Stomach (tissue), 9 donors: ENCODE measurements around the gene CCDC74A. TPM values are rescaled to one million over a fixed set of nuclear protein-coding genes. Genes with fewer than 3 reads are reported as not detected.
"Not testable (repeated sequence)": the region's sequence is repeated elsewhere in the genome, so short reads cannot be mapped to it uniquely, and the experiment has no call there.

ENCODE experiments used
- DNase-seq, 2 donors: peaks; one replicate each; pipeline versions ENCODE4 v3.0.0 to v3.0.0-alpha.2; 2013 to 2019
- H3K27ac ChIP-seq, 5 donors: fragments of 200-600 bp in 4 of 5; sonication (generic) in 4 of 5; one replicate each; pipeline ENCODE4 v1.5.1; 2013 to 2019; ENCODE audit warnings: mild to moderate bottlenecking in 1 of 5, moderate library complexity in 1 of 5
- H3K27me3 ChIP-seq, 3 donors: fragments of 200-600 bp; sonication (generic); one replicate each; pipeline ENCODE4 v1.5.1; 2017 to 2019; ENCODE audit warnings: mixed run types in 1 of 3
- H3K36me3 ChIP-seq, 4 donors: fragments of 200-600 bp; sonication (generic); 1 replicate in 3 of 4; 2 replicates in 1 of 4; pipeline ENCODE4 v1.5.1; 2016 to 2019
- H3K4me1 ChIP-seq, 4 donors: fragments of 200-600 bp; sonication (generic); one replicate each; pipeline ENCODE4 v1.5.1; 2016 to 2019
- H3K4me3 ChIP-seq, 4 donors: fragments of 200-600 bp; sonication (generic) in 3 of 4; one replicate each; pipeline ENCODE4 v1.5.1; 2016 to 2019; ENCODE audit warnings: mild to moderate bottlenecking in 1 of 4
- H3K9me3 ChIP-seq, 4 donors: fragments of 200-600 bp; sonication (generic); one replicate each; pipeline ENCODE4 v1.5.1; 2016 to 2019
- EP300 ChIP-seq: sonication (generic); formaldehyde crosslinking; IDR thresholded peaks from one replicate; pipeline ENCODE4 v1.6.1; 2017; ENCODE audit warnings: antibody characterized with exemption
- POLR2A ChIP-seq, 4 donors: fragments of 450-650 bp; IDR thresholded peaks; one replicate each; pipeline ENCODE4 v1.6.1; 2016; ENCODE audit warnings: antibody characterized with exemption in 4 of 4, control low read depth in 2 of 4, mild to moderate bottlenecking in 1 of 4, moderate library complexity in 1 of 4
- POLR2AphosphoS5 ChIP-seq, 3 donors: sonication (generic); formaldehyde crosslinking; IDR thresholded peaks; one replicate each; pipeline ENCODE4 v1.6.1; 2016; ENCODE audit warnings: antibody characterized with exemption in 3 of 3
- WGBS, 5 donors: extraction: QIAGEN DNeasy Blood & Tissue Kit in 3 of 5; methylation state at CpG; one replicate each; pipeline versions ENCODE4 v1.1.5 to v1.1.7; 2013 to 2018; 5-methylcytosine and 5-hydroxymethylcytosine counted together
- intact Hi-C: fragments of 100-400 bp; cut with DNase I; formaldehyde crosslinking; loops from one replicate; pipeline ENCODE4 v1.15.1; 2023; ENCODE audit warnings: low total_unique reads
- polyA plus RNA-seq, 3 donors: library from polyadenylated mRNA; stranded (reverse); fragments of 200-250 nt; gene quantifications; one replicate each; pipeline ENCODE4 v1.2.3, GENCODE V29; 2013
- total RNA-seq, 5 donors: library from RNA; depleted of rRNA; stranded (reverse); fragments of >200 nt; gene quantifications; one replicate each; pipeline versions ENCODE4 v1.1.0 to v1.2.3, GENCODE V29; 2014 to 2016
- TF ChIP-seq, protein P1 (sequence below), 7 experiments: fragments of 450-650 bp in 4 of 7; fragments of 200-600 bp in 3 of 7; sonication (generic) in 3 of 7; IDR thresholded peaks; one replicate each; pipeline ENCODE4 v1.5.1; 2016 to 2019; ENCODE audit warnings: antibody characterized with exemption in 7 of 7, control low read depth in 2 of 7, mild to moderate bottlenecking in 1 of 7
- donor health status: healthy with polysubstance abuse.
- donor health status: Bipolar disorder and iron deficiency.
- donor health status: healthy.

Gene CCDC74A
- total and polyA plus RNA-seq, 8 donors, result 0.45 to 7.3 (median 3.7) TPM; not detected in 1

DNA sequence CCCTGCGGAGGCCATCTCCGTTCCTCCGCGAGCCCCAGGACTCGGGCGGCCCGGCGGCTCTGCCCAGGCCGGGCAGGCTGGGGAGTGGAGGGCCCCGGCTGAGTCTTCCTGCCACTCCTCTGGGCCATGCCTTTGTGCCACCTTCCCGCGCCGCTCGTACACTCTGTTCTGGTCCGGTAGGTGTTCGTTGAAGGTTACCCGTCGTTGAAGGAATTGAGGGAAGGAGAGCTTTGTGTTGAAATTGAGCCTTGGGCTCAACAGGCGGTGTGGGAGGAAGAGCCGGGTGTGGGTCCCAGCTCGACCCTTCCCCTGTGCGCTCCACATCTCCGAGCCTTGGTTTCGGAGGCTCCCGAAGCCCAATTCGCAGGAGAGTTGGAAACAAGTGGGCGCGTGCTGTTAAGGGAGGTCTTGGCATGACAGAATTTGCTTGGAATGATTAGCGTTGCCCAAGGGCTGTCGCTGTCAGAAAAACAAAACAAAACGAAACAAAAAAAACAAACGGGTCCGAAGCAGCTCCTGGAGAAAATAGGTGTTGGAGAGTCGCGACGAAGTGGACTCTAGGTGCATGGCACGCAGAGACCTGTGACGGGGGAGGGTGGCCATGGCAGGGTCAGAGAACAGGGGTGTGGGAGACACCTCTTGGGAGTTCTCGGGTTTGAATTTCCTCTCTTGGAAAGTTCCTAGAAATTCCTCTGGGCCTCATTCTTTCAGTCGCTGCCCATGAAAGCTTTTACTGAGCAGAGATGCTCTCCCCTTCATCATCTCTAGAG lies 34.3 kb upstream of the CCDC74A start:
- H3K4me3 ChIP-seq, result peak overlapping the region; percentile 74 to 94 (median 86)
- WGBS, 5 donors, result 0 to 2% (median 1%) methylated on average over 30 to 40 of the region's 40 CpGs
- no peaks in the 10 kb centered on the region for H3K27me3 ChIP-seq
- peaks cover 15 to 55% (median 36%) of the 10 kb centered on the region in 4 donors for H3K4me1 ChIP-seq
- DNase-seq, result no peak
- peaks cover 0 to 11% (median 6%) of the 10 kb centered on the region in 4 donors for H3K36me3 ChIP-seq
- intact Hi-C loops, result no loop called here
- TF ChIP-seq, protein P1, sequence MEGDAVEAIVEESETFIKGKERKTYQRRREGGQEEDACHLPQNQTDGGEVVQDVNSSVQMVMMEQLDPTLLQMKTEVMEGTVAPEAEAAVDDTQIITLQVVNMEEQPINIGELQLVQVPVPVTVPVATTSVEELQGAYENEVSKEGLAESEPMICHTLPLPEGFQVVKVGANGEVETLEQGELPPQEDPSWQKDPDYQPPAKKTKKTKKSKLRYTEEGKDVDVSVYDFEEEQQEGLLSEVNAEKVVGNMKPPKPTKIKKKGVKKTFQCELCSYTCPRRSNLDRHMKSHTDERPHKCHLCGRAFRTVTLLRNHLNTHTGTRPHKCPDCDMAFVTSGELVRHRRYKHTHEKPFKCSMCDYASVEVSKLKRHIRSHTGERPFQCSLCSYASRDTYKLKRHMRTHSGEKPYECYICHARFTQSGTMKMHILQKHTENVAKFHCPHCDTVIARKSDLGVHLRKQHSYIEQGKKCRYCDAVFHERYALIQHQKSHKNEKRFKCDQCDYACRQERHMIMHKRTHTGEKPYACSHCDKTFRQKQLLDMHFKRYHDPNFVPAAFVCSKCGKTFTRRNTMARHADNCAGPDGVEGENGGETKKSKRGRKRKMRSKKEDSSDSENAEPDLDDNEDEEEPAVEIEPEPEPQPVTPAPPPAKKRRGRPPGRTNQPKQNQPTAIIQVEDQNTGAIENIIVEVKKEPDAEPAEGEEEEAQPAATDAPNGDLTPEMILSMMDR (IDR thresholded peaks at IDR 0.05), result no peak
- TF ChIP-seq POLR2AphosphoS5 (IDR thresholded peaks at IDR 0.05) (no peak), EP300 (no peak), POLR2A (IDR thresholded peaks at IDR 0.05) (no peak)
- no peaks in the 10 kb centered on the region for H3K9me3 ChIP-seq
- peak overlapping the region; percentile 89 to 95 (median 93) for H3K27ac ChIP-seq

DNA sequence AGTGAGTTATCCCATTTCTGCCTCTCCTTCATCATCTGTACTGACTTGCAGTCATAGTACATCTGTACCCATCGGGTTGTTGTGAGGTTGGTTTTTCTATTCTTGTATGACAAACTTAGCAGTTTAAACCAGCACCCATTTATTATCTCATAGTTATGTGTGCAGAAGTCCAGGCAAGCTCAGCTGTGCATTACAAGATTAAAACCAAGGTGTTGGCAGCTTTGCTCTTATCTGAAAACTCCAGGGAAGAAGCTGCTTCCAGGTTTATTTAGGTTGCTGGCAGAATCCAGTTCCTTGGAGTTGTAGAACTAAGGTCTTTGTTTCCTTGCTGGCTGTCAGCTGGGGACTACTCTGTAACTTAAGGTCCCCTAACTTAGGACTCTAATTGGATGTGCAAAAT lies 32.2 kb upstream of the CCDC74A start:
- intact Hi-C loops, H3K9me3 ChIP-seq, DNase-seq, H3K27me3 ChIP-seq, H3K27ac ChIP-seq, H3K4me3 ChIP-seq: not testable (repeated sequence)
- Histone ChIP-seq H3K4me1 (peaks cover 15 to 41% (median 30%) of the 10 kb centered on the region in 4 donors), H3K36me3 (peaks cover 0 to 30% (median 27%) of the 10 kb centered on the region in 4 donors)
- whole genome bisulfite sequencing, 5 donors, result 75 to 93% (median 83%) methylated on average over 1 of the region's 1 CpG

DNA sequence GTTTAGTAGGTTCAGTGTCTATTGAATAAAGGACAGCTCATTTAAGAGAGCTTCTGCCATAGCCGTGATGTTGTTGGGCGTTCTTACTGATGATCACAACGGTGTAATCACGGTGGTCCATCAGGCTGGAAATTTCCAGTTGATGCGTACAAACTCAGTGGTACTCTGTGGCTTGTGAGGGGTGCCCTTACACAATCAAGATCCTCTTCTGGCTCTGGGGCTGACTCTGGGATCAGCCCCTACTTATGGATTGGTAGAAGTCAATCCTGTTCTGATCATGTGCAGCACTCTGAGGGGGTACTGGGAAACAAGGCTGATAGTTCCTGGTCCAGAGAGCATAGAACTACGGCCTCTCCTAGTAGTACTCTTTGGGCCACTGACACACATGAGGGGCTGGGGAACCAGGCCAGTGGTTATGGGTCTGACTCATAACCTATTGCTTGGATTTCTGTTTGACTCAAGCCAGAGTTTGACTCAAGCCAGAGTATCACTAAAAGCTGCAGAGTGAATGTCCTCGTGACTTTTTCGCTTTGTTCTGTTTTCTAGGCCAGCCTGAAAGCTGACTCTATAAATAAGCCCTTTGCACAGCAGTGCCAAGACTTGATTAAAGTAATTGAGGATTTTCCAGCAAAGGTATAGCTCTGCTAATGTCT lies 29.2 kb upstream of the CCDC74A start:
- 50 to 71% (median 63%) methylated on average over 8 of the region's 8 CpGs for WGBS, 5 donors
- H3K4me1 ChIP-seq, result peaks cover 8 to 28% (median 19%) of the 10 kb centered on the region in 4 donors
- H3K4me3 ChIP-seq, DNase-seq, H3K9me3 ChIP-seq, H3K27ac ChIP-seq, H3K27me3 ChIP-seq, intact Hi-C loops: not testable (repeated sequence)
- H3K36me3 ChIP-seq, result peaks cover 14 to 60% (median 56%) of the 10 kb centered on the region in 4 donors

DNA sequence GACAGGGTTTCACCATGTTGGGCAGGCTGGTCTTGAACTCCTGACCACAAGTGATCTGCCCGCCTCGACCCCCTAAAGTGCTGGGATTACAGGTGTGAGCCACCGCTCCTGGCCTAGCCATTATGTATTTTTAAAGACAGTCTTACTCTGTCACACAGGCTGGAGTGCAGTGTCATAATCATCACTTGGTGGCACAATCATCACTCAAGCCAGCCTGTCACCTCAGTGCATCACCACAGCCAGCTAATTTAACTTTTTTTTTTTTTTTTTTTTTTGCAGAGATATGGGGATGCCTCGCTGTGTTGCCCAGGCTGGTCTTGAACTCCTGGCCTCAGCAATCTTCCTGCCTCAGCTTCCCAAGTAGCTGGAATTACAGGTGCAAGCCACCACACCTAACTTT lies 24.1 kb upstream of the CCDC74A start:
- H3K4me3 ChIP-seq, H3K4me1 ChIP-seq, H3K9me3 ChIP-seq, H3K27me3 ChIP-seq, intact Hi-C loops, H3K27ac ChIP-seq, DNase-seq: not testable (repeated sequence)
- peaks cover 22 to 100% (median 98%) of the 10 kb centered on the region in 4 donors for H3K36me3 ChIP-seq
- 91 to 98% (median 97%) methylated on average over 4 of the region's 4 CpGs for WGBS, 5 donors

DNA sequence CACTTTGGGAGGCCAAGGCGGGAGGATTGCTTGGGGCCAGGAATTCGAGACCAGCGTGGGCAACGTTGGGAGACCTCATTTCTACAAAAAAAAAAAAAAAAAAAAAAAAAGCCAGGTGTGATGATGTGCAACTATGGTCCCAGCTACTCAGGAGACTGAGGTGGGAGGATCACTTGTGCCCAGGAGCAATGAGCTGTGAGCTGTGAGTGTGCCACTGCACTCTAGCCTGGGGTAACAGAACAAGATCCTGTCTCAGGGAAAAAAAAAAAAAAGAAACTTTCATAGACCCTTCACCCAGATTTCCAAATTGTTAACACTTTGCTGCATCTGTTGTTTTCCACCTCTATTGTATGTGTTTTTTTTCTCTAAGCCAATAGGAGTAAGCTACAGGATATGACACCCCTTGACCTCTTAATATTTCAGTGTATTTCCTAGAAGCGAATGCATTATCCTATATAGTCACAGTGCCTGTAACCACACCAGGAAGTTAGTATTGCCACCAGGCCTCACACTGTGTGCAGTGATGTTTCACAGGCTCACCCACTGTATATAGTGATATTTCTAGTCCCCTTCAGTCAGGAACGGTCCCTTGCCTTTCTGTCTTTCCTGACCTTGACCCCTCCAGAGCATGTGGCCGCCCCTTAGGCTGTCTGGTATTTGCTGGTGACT lies 23.5 kb upstream of the CCDC74A start:
- H3K27me3 ChIP-seq, H3K4me3 ChIP-seq, intact Hi-C loops, H3K9me3 ChIP-seq, H3K4me1 ChIP-seq, DNase-seq, H3K27ac ChIP-seq: not testable (repeated sequence)
- 77 to 91% (median 85%) methylated on average over 6 to 7 of the region's 7 CpGs for WGBS, 5 donors
- peaks cover 26 to 100% (median 99%) of the 10 kb centered on the region in 4 donors for H3K36me3 ChIP-seq

DNA sequence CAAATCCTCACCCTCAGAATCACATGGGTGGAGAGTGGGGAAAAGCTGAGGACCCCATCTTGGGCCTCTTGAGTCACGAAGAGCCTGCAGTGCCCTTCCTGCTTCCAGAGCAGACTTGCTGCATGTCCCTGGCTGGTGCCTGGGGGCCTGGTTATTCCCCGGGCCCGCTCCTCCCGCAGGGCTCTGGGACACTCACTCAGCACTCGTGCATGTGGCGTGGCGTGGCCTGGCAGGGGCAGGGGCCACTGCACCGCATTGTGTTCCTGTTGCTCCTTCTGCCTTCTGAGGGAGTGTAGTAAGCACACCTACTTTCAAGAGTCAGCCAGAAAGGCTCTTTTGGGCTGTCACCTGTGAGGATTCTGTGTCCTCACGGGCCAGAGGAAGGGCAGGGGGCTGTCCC lies 18.1 kb upstream of the CCDC74A start:
- H3K4me1 ChIP-seq, result no peaks in the 10 kb centered on the region
- no peak for TF ChIP-seq POLR2A (IDR thresholded peaks at IDR 0.05)
- TF ChIP-seq POLR2AphosphoS5 (IDR thresholded peaks at IDR 0.05), result no peak
- TF ChIP-seq, protein P1 (IDR thresholded peaks at IDR 0.05), result no peak
- TF ChIP-seq EP300, result no peak
- H3K9me3 ChIP-seq, result no peaks in the 10 kb centered on the region
- intact Hi-C loops, result no loop called here
- H3K27me3 ChIP-seq, result no peaks in the 10 kb centered on the region
- WGBS, 5 donors, result 74 to 90% (median 83%) methylated on average over 6 to 9 of the region's 9 CpGs
- H3K4me3 ChIP-seq, result no peak overlapping the region
- DNase-seq, result no peak
- peaks cover 17 to 98% (median 96%) of the 10 kb centered on the region in 4 donors for H3K36me3 ChIP-seq
- no peak overlapping the region for H3K27ac ChIP-seq

DNA sequence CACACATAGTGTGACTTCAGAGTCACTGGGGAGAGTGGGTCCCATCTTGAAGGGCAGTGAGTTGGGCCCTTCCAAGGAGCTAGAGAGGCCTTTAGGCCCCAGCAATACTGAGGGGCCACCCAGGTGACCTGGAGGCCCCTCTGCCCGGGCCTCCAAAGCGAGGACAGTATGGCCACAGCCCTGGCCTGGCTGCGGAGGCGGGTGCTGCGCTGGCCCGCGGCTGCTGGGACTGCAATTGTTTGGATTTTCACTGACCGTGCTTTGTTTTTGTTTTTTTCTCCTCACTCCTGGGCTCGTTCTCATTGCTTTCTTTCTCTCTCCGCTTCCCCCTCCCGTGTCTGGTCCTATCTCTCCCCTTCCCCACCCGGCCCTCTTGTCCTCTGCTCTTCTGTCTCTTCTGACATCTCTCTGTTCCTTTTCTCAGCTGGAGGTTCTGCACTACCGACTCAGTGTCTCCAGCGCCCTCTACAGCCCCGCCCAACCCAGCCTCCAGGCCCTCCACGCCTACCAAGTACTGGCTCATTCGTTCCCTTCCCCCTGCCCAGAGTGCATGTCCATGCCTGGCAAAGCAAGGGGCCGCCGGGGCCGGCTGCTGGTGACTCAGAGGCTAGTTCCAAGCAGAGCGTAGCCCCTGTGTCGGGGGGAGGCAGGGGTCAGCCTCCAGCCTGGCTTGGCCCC lies 16.3 kb upstream of the CCDC74A start:
- 80 to 87% (median 85%) methylated on average over 21 to 22 of the region's 22 CpGs for WGBS, 5 donors
- H3K4me3 ChIP-seq, H3K27ac ChIP-seq, intact Hi-C loops, H3K4me1 ChIP-seq, H3K9me3 ChIP-seq, H3K27me3 ChIP-seq, DNase-seq: not testable (repeated sequence)
- peaks cover 10 to 92% (median 86%) of the 10 kb centered on the region in 4 donors for H3K36me3 ChIP-seq

DNA sequence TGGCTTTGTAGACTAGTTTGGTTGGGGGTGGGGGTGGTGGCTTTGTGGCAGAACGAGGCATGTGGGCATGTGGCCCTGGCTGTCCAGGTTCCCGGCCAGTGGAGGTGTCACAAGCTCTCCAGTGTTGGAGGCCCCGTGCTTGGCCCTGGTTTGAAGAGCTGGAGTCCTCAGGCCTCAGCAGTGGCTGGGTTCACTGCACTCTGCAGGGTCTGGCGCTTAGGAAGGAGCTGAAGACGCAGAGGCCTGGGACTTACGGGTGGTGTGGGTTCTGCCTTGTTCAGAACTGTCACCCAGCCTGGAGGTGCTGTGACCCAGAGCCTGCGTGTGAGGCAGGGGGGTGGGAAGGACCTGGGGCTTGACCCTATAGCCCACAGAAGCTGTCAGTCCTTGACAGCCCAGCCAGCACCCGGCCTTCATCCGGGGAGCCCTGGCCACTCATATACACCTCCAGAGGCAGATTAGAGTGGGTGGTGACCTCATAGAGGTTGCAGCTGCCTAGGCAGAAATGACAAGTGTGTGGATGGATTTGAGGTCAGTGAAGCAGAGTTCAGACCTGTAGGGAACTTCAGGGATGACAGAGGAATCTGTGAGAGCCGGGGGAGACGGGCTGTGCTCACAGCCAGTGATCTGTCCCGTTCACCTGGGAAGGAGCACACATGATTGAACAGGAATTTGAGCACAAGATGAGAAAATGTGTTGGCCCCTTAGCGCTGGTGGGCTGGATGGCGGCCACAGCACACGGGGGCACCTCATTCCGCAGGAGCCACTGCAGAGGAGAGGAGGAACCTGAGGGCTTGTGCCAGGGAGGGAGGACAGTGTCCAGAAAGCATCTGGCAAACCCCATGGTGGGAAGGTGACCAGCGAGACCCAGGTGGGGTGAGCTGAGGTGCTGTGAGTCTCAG lies 15.5 kb upstream of the CCDC74A start:
- DNase-seq, H3K27me3 ChIP-seq, H3K9me3 ChIP-seq, H3K4me1 ChIP-seq, H3K4me3 ChIP-seq, H3K27ac ChIP-seq, intact Hi-C loops: not testable (repeated sequence)
- peaks cover 12 to 92% (median 86%) of the 10 kb centered on the region in 4 donors for H3K36me3 ChIP-seq
- WGBS, 5 donors, result 66 to 87% (median 83%) methylated on average over 12 to 15 of the region's 17 CpGs
